ENCODE measurements around the gene SSH3. TPM values are rescaled to one million over a fixed set of nuclear protein-coding genes. Genes with fewer than 3 reads are reported as not detected.

The SSH3 gene
- total RNA-seq, 1 experiment from 2014 or later: 5.5 TPM

- Histone ChIP-seq H3K36me3 (ENCODE audit: insufficient read depth, low read length, poor library complexity, severe bottlenecking) (no peaks in the 10 kb centered on the region), H3K4me1 (ENCODE audit: insufficient read depth, low read length, poor library complexity, severe bottlenecking) (peaks cover 21% of the 10 kb centered on the region), H3K27ac (ENCODE audit: low read depth, low read length, poor library complexity, severe bottlenecking) (no peak overlapping the region), H3K9me3 (ENCODE audit: low read depth, low read length, poor library complexity, severe bottlenecking) (no peaks in the 10 kb centered on the region), H3K27me3 (replicated peaks; ENCODE audit: insufficient read depth, low read depth, low read length, poor library complexity) (no peaks in the 10 kb centered on the region), H3K4me3 (ENCODE audit: low read depth, low read length, poor library complexity, severe bottlenecking) (no peak overlapping the region)
- intact Hi-C loops (cut with micrococcal nuclease; ENCODE audit: unreplicated experiment): loop anchor here (5.0 kb wide), 1 partner anchor 156 kb away; the partner anchor contains the start of genes CDK2AP2 and PITPNM1
- no TSS peak for BruUV-seq (replicated peaks)
- ChIA-PET CTCF (interaction anchor here (0.6 to 4.1 kb wide), 15 partner anchors 9 to 495 kb away, joined by 3 to 78 read pairs (median 4); partner anchors contain the start of genes CLCF1, PPP1CA and RAD9A), POLR2A (ENCODE audit: low non-redundant PET) (no interaction called here)
- peak; percentile 81 for DNase-seq (ENCODE audit: low spot score)
- no peak for TF ChIP-seq EZH2 (IDR thresholded peaks at IDR 0.05; ENCODE audit: borderline replicate concordance, low read depth, low read length, poor library complexity, severe bottlenecking)
- peak; percentile 95 for TF ChIP-seq CTCF (conservative IDR thresholded peaks at IDR 0.05; ENCODE audit: low read depth, low read length)
Measured at GRCh38 chr11:67351275-67352005, 48.1 kb downstream of the SSH3 start.

- intact Hi-C loops (cut with micrococcal nuclease; ENCODE audit: unreplicated experiment): loop anchor here (5.0 kb wide), 1 partner anchor 155 kb away; the partner anchor contains the start of genes CDK2AP2 and PITPNM1
- ChIA-PET CTCF (interaction anchor here (0.5 to 4.1 kb wide), 2 partner anchors 18 to 30 kb away, joined by 3 to 78 read pairs; no protein-coding TSS in a partner anchor), POLR2A (ENCODE audit: low non-redundant PET) (interaction anchor here (0.6 to 0.7 kb wide), 2 partner anchors 9 to 24 kb away, joined by 3 to 7 read pairs; no protein-coding TSS in a partner anchor)
- Histone ChIP-seq H3K27ac (ENCODE audit: low read depth, low read length, poor library complexity, severe bottlenecking) (peak overlapping the region; percentile 91), H3K9me3 (ENCODE audit: low read depth, low read length, poor library complexity, severe bottlenecking) (no peaks in the 10 kb centered on the region), H3K27me3 (replicated peaks; ENCODE audit: insufficient read depth, low read depth, low read length, poor library complexity) (no peaks in the 10 kb centered on the region), H3K36me3 (ENCODE audit: insufficient read depth, low read length, poor library complexity, severe bottlenecking) (no peaks in the 10 kb centered on the region), H3K4me1 (ENCODE audit: insufficient read depth, low read length, poor library complexity, severe bottlenecking) (peaks cover 25% of the 10 kb centered on the region), H3K4me3 (ENCODE audit: low read depth, low read length, poor library complexity, severe bottlenecking) (peak overlapping the region; percentile 90)
- no peak for DNase-seq (ENCODE audit: low spot score)
- BruUV-seq (replicated peaks): TSS peak; percentile 87
- TF ChIP-seq EZH2 (IDR thresholded peaks at IDR 0.05; ENCODE audit: borderline replicate concordance, low read depth, low read length, poor library complexity, severe bottlenecking) (no peak), CTCF (conservative IDR thresholded peaks at IDR 0.05; ENCODE audit: low read depth, low read length) (no peak)
Measured at GRCh38 chr11:67352546-67353316, 49.4 kb downstream of the SSH3 start.

DNA sequence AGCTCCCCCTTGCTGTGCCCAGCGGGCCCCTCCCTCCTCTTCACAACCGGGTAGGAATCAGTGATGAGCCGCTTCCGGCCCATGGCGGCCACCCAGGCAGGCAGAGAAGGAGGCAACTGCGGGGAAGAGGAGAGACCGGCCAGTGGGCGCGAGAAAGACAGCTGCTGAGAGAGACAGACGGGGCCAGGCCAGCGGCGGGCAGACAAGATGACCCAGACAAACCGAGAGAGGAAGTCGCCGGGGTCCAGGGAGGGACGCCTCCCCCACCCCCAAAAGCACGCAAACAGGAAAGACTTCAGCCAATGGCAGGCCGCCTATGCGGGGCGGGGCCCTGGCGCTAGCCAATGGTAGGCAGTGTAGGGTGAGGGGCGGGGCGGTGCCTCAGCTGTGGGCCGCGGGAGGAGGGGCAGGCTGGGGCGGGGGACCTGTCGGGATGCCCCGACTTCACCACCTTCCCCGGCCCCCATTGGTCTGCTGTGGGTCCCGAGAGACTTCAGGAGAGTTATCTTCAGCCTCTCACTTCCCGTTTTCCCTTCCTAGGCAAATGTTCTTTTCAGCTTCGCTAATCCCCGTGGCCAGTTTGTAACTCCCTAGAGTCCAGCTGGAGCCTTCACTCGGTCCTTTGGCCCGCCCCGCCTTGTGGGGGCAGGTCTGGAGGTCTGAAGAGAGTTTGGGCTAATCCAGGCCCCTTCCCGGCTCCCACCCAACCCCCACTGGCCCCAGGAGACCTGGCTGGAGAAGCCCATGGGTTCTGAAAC is 50.2 kb downstream of the SSH3 start, which contains the start of gene POLD4:
TSS of gene POLD4 (minus strand) at position 230 of the 758 bp plus-strand sequence. CDS start at position 83, 147 bp downstream.
- ChIA-PET CTCF (interaction anchor here (0.5 to 4.1 kb wide), 2 partner anchors 17 to 29 kb away, joined by 3 to 78 read pairs; no protein-coding TSS in a partner anchor), POLR2A (ENCODE audit: low non-redundant PET) (interaction anchor here (0.6 to 0.7 kb wide), 2 partner anchors 8 to 23 kb away, joined by 3 to 7 read pairs; no protein-coding TSS in a partner anchor)
- Histone ChIP-seq H3K27ac (ENCODE audit: low read depth, low read length, poor library complexity, severe bottlenecking) (peak within 1 kb of the TSS; percentile 91), H3K4me3 (ENCODE audit: low read depth, low read length, poor library complexity, severe bottlenecking) (peak within 1 kb of the TSS; percentile 90), H3K27me3 (replicated peaks; ENCODE audit: insufficient read depth, low read depth, low read length, poor library complexity) (no peaks in the 10 kb centered on the region), H3K36me3 (ENCODE audit: insufficient read depth, low read length, poor library complexity, severe bottlenecking) (no peaks in the 10 kb centered on the region), H3K9me3 (ENCODE audit: low read depth, low read length, poor library complexity, severe bottlenecking) (no peaks in the 10 kb centered on the region), H3K4me1 (ENCODE audit: insufficient read depth, low read length, poor library complexity, severe bottlenecking) (peaks cover 25% of the 10 kb centered on the region)
- no peak for TF ChIP-seq EZH2 (IDR thresholded peaks at IDR 0.05; ENCODE audit: borderline replicate concordance, low read depth, low read length, poor library complexity, severe bottlenecking)
- no peak for TF ChIP-seq CTCF (conservative IDR thresholded peaks at IDR 0.05; ENCODE audit: low read depth, low read length)
- intact Hi-C loops (cut with micrococcal nuclease; ENCODE audit: unreplicated experiment): loop anchor here (5.0 kb wide), 1 partner anchor 154 kb away; the partner anchor contains the start of genes CDK2AP2 and PITPNM1
- peak; percentile 98 for DNase-seq (ENCODE audit: low spot score)
- no TSS peak for BruUV-seq (replicated peaks)

Measured in A673 (cell line).